KBM-7 (cell line): ENCODE measurements around the gene RAVER1.
A peak's percentile ranks its signal among the peaks of the same experiment; 100 is the strongest.
"Not testable (repeated sequence)": the region's sequence is repeated elsewhere in the genome, so short reads cannot be mapped to it uniquely, and the experiment has no call there.

Experiments
- DNase-seq: peaks from one replicate; pipeline ENCODE4 v3.0.0-alpha.2; 2015
- in situ Hi-C: fragments of 300-500 bp; cut with MboI; formaldehyde crosslinking; loops from 2 replicates; pipeline ENCODE4 v1.14.3; 2020; ENCODE audit warnings: low sequenced_read_pairs, low pct_unique_long_range_greater_than_20kb, mixed read lengths

The RAVER1 gene

GRCh38 chr19:10332965-10333757, at the start of gene RAVER1:
Gene RAVER1 (minus strand): TSS chr19:10333529. CDS start chr19:10333507, 22 bp downstream.
- DNase-seq: peak; percentile 95
- in situ Hi-C loops: no loop called here

- DNase-seq, in situ Hi-C loops: not testable (repeated sequence)
Observed at GRCh38 chr19:10383223-10383499, 49.8 kb upstream of the RAVER1 start.

DNA sequence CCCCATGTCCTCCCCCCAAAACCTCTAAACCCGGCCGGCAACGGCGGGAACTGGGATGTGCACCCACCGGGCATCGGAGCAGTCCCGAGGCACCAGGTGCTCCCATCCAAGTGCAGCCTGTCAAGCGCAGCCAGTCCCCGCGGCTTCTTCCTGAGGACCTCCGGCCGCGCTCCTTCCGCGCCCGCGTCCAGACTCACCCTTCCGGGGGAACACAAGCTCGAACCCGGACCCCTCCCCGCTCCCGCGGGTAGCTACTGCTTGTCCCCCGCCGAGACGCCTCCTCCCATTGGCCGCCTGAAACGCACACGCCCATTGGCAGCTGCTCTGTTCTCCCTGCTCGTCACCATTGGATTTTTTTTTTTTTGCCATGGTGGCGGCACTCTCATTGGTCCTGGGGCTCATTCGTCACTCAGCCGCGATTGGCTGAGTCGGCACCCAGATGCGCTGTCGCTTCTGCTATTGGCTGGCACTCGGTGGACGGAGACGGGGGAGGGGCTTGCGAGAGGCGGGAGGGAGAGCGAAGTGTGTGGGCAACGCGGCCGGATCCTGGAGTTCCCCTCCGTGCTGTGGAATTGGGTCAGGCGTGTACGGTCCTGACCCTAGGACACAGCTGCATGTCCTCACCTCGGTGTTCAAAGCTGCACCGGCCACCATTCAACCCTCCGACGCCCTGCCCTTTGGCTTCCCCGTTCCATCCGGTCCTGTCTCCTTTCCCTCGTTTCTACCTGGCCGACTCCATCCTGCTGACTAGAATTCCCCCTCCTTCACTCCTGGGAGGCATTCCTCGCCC, 47.2 kb upstream of the RAVER1 start, which contains the start of gene TYK2:
Gene TYK2 (minus strand): TSS at position 260 of the 790 bp plus-strand sequence. CDS start 2,166 bp downstream, outside the sequence.
- in situ Hi-C loops: no loop called here

GRCh38 chr19:10379880-10380312, 46.6 kb upstream of the RAVER1 start:
- in situ Hi-C loops: no loop called here
- DNase-seq: no peak

More for the DNA sequence above, 47.2 kb upstream of the RAVER1 start, which contains the start of gene TYK2:
- peak; percentile 100 for DNase-seq

GRCh38 chr19:10378124-10378523, 44.8 kb upstream of the RAVER1 start:
- in situ Hi-C loops: no loop called here
- DNase-seq: no peak

DNA sequence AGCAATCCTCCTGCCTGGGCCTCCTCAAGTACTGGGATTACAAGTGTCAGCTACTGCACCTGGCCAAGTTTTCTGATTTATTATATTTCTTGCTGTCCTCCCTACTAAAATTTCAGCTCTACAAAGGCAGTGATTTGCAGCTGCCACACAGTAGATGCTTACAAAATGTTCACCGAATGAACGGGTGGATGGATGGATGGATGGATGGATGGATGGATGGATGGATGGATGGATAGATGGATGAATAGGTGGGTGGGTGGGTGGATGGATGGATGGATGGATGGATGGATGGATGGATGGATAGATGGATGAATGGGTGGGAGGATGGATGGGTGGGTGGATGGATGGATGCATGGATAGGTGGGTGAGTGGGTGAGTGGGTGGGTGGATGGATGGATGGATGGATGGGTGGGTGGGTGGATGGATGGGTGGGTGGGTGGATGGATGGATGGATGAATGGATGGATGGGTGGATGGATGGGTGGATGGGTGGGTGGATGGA, 43.9 kb upstream of the RAVER1 start:
- in situ Hi-C loops, DNase-seq: not testable (repeated sequence)

- no peak for DNase-seq
- in situ Hi-C loops: no loop called here
Observed at GRCh38 chr19:10374931-10375330, 41.6 kb upstream of the RAVER1 start.

GRCh38 chr19:10372690-10373089, 39.4 kb upstream of the RAVER1 start:
- peak; percentile 21 for DNase-seq
- in situ Hi-C loops: no loop called here

DNA sequence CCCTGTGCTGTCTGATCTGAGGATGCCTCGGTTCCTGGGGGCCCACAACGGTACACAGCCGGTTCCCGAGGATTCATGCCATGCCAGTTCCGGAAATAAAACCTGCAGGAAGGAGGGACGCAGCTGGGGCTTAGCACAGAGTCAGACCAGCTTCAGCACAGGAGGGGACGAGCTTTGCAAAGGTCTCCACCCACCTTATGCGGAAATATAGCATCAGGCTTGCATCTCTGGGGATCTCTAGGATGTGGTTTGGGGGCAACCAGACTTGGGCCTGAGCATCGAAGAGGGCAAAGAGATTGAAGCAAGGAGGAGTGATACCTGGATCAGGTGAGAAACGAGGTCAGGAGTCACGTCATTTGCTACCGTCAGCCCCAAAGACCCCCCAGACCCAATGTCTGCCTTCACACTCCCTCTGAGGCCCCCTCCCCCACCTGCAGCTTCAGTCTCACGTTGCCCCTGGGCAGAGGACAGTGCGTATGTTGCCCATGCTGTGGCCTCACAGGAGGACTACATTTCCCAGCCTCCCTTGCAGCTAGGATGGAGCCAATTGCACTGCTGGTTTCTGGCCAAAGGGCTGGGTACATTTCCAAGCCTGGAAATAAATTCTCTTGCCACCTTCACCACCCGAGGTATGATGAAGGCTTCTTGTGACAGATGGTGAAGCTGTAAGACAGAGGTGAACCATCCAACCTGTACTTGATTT, 34.9 kb upstream of the RAVER1 start:
- no peak for DNase-seq
- in situ Hi-C loops: no loop called here

DNA sequence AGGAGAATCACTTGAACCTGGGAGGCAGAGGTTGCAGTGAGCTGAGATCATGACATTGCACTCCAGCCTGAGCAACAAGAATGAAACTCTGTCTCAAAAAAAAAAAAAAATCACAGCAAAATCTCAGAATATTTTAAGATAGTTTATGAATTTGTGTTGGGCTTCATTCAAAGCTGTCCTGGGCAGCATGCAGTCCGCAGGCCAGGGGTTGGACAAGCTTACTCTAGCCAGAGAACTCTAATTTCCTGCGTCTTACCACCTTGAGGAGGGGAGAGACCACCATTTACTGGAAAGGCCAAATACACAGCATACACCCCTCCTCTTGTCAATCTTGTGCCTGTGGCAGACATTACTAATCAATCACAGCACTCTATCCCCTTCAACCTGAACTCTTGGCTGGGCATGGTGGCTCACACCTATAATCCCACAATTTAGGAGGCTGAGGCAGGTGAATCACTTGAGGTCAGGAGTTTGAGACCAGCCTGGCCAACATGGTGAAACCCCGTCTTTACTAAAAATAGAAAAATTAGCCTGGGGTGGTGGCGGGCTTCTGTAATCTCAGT, 33.7 kb upstream of the RAVER1 start:
- in situ Hi-C loops, DNase-seq: not testable (repeated sequence)

DNA sequence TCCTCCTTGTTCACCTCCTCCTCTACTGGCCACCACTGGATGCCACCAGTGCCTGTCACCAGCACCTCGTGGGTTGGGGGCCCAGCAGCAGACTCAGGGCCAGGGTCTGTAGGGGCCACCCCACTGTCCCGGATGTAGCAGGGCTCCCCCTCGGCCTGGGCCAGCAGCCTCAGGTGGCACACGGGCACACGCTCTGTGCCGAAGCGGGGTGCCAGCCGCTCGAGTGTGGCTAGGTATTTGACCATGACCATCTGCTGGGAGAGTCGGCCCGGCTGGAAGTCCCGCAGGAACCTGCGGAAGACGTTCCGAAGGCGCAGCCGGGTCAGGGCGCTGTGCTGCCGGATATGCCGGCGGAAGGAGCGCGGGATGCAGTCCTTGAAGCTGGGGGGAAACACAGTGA, 32.2 kb upstream of the RAVER1 start:
- no peak for DNase-seq
- in situ Hi-C loops: no loop called here

DNA sequence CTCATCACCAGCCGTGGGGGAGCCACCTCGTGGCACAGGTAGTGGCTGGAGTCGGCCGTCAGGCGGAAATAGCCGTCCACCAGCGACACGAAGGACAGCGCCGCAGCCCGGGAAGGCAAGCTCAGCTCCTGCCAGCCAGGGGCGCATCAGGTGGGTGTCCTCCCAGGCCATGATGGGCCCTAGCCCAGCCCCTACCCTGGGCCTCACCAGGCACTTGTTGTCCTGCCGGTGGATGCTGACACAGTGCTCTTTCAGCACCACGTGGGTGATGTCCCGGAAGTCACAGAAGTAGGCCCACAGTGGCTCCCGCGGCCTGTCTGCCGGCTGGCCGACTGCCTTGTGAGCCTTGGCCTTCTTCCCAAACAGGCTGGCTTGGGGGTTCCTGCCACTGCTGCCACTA, 31.3 kb upstream of the RAVER1 start:
- no peak for DNase-seq
- in situ Hi-C loops: no loop called here

DNA sequence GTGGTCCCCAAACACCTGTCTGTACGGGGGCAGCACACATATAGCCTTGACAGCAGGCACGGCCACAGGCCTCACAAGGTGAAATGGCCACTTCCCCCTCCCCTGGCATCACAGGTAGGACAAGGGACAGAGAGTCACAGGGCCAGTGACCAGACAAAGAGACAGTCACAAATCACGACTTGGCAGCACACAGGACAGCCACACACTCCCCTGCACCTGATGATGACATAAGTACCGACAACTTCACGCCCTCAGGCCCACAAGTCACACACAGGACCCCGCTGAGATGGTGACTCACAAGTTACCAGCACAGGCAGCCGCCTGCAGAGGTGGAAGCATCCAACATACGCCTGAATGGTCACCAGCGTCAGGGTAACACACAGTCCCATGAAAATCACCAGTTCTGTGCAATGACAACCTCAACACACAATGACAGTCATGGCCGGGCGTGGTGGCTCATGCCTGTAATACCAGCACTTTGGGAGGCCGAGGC, 30.5 kb upstream of the RAVER1 start:
- no peak for DNase-seq

DNA sequence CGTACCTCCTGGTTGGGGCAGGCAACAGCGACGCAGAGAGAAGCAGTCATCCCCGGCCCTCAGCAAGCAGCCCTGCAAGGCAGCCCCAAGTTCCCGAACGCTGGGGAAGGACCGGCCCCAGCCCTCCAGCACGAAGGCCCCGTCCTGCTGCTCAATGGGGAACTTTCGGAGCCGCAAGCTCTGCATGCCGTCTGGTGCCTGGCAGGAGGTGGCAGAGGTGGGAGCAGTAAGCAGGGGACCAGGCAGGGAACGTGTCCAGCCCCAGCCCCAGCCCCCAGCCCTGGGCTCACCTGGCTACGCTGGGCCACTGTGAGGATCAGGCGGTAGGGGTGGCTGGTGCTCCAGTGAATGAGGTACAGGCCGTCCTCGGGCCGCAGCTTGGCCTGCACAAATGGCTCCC, 28.9 kb upstream of the RAVER1 start:
- no peak for DNase-seq
- in situ Hi-C loops: no loop called here

More for the DNA sequence above, 30.5 kb upstream of the RAVER1 start:
- in situ Hi-C loops: no loop called here

DNA sequence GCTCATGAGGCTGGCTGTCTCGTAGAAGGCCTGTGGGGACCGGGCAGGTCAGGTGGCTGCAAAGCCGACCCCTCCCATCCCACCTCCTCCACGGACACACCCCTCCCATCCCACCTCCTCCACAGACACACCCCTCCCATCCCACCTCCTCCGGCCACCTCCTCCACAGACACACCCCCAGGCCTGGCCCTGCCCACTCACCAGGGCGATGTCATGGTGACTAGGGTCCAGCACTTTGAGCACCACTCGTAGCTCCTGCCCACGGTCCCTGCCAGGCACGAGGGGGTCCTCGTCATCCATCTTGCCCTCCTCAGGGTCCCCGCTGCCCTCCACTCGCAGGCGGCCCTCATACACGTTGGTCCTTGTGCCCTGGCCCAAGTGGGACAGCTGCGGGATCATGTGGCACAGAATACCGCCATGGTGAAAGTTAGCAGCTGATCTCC, 28.3 kb upstream of the RAVER1 start:
- no peak for DNase-seq
- in situ Hi-C loops: no loop called here

DNA sequence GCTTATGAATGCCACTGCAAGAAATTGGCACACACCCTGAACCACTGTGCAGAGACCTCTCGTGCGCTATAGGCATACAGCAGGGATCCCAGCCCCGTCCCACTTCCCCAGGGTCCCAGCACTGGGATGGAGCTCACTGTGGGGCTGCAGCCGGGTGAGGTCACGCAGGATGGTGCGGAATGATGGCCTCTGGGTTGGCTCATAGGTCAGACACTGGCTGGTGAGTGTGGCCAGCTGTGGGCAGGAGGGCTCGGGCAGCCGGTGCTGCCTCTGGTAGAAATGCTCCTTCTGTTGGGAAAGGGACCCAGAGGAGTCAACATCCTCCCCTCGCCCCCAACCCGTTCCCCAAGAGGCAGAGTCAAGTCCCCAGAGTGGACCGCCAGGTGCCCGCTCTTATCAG, 23.1 kb upstream of the RAVER1 start:
- in situ Hi-C loops: no loop called here
- DNase-seq: no peak

DNA sequence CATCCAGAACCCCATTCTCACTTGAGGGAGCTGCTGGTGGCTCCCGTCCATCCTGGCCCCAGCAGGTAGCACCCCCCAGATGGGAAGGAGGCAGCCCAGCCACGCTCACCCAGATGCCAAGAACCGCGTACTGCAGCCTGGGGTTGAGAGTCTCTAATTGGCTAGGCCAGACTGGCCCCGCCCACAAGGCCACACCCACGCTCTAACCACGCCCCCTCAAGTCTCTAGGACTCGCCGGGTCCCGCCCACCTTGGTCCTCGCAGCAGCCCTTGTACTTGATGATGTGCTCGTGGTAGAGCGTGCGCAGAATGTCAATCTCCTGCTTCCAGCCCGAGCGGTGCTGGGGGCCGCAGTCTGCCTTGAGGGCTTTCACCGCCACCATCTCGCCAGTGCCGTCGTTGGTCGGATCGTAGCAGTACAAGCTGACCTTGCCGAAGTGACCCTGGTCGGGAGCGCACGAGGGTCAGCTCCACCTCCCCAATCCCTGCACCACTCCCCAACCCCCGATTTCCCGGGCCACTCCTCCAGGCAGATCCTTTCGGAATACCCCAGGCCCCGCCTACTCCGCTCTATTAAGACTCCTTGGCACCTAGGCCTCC, 20.6 kb upstream of the RAVER1 start:
- DNase-seq: no peak
- in situ Hi-C loops: no loop called here

DNA sequence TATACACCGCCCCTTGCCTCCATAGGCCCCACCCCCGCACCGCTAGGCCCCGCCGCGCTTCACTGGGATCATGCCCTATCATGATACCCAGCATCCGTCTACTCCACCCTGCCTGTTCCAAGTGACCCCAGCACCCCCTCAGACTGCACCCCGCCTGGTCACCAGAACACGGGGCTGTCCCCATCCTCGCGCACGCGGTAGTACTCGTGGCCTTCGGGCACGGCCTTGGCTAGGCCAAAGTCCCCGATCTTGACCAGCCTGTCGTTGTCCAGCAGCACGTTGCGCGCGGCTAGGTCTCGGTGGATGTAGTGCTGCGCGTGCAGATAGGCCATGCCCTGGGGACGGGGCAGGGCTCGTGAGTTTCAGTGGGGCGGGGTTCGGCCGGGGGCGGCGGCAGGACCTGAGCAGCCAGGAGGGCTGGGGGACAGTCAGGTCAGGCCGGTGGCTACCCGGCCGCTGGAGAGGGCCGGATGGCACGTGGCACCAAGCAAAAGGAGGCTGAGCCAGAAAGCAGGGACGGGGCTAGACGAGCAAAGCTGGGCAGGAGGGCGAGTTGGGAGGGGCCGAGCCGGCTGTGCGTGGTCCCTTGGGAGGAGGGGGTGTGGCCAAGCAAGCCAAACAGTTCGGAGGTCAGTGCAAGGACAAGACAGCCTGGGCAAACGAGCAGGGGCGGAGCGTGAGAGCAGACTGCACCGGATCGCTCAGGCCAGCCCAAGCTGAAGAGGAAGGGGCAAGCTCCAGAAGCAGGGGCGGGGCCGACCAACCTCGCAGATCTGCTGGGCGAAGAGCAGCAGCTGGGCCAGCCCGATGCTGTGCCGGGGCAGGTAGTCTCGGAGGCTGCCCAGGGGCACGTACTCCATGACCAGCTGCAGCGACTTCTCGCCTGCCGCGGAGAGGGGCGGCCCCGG, 19.7 kb upstream of the RAVER1 start:
- no peak for DNase-seq
- in situ Hi-C loops: no loop called here
